Prostate gland (tissue), 2 donors: Measurements from ENCODE around the gene UVRAG.
A peak's percentile ranks its signal among the peaks of the same experiment; 100 is the strongest.

Experiments
- CTCF ChIP-seq, 4 experiments: fragments of 200-600 bp in 2 of 4; fragments of 450-650 bp in 2 of 4; sonication (generic) in 2 of 4; IDR thresholded peaks; 1 replicate in 3 of 4; 2 replicates in 1 of 4; pipeline ENCODE4 v1.5.1; 2016 to 2019; ENCODE audit warnings: antibody characterized with exemption in 4 of 4, mild to moderate bottlenecking in 2 of 4, moderate library complexity in 2 of 4
- POLR2A ChIP-seq: fragments of 450-650 bp; IDR thresholded peaks from one replicate; pipeline ENCODE4 v1.6.1; 2016; ENCODE audit warnings: antibody characterized with exemption, mild to moderate bottlenecking

- TF ChIP-seq POLR2A: no peak
- TF ChIP-seq CTCF (IDR thresholded peaks at IDR 0.05): peak; percentile 72 to 88 (median 84)
Observed at GRCh38 chr11:75802913-75803820, 11.8 kb upstream of the UVRAG start.
